Smooth muscle cell of trachea (primary cell): ENCODE measurements around the gene OR6C75. TPM values are rescaled to one million over a fixed set of nuclear protein-coding genes. Genes with fewer than 3 reads are reported as not detected.

Source experiments
- total RNA-seq: library from RNA; depleted of rRNA; stranded (reverse); fragments of >200 nt; gene quantifications from 2 replicates; pipeline ENCODE4 v1.2.1, GENCODE V29; 2014

OR6C75 gene
- total RNA-seq: not detected in 2 replicates

GRCh38 chr12:55362675-55363074, at the start of gene OR6C75:
Gene OR6C75 (plus strand): TSS chr12:55362975. CDS start chr12:55365111, 2,136 bp downstream.

GRCh38 chr12:55314043-55314442, 48.7 kb upstream of the OR6C75 start, which contains the start of gene OR6C1:
Gene OR6C1 (plus strand): TSS chr12:55314343. CDS start chr12:55320600, 6,257 bp downstream.

GRCh38 chr12:55330446-55330845, 32.3 kb upstream of the OR6C75 start, which contains the start of gene OR6C3:
Gene OR6C3 (plus strand): TSS chr12:55330746. CDS start chr12:55331701, 955 bp downstream.

GRCh38 chr12:55400229-55400628, 37.5 kb downstream of the OR6C75 start, which contains the start of gene OR6C65:
Gene OR6C65 (plus strand): TSS chr12:55400529. CDS start chr12:55400529, 0 bp downstream.

Other genes with a start within 250 kb of the OR6C75 start
- not detected in 2 replicates for gene OR9K2, start 236.6 kb upstream of the OR6C75 start, total RNA-seq
- not detected in 2 replicates for gene OR10A7, start 141.9 kb upstream of the OR6C75 start, total RNA-seq
- not detected in 2 replicates for gene OR6C74, start 118.4 kb upstream of the OR6C75 start, total RNA-seq
- gene OR6C6, start 66.4 kb upstream of the OR6C75 start, total RNA-seq: not detected in 2 replicates
- not detected in 2 replicates for gene OR6C1, start 48.6 kb upstream of the OR6C75 start, total RNA-seq
- gene OR6C3, start 32.2 kb upstream of the OR6C75 start, total RNA-seq: not detected in 2 replicates
- not detected in 2 replicates for gene OR6C65, start 37.6 kb downstream of the OR6C75 start, total RNA-seq
- not detected in 2 replicates for gene OR6C76, start 63.3 kb downstream of the OR6C75 start, total RNA-seq
- gene OR6C2, start 81.1 kb downstream of the OR6C75 start, total RNA-seq: not detected in 2 replicates
- not detected in 2 replicates for gene OR6C70, start 107.2 kb downstream of the OR6C75 start, total RNA-seq
- not detected in 2 replicates for gene OR6C68, start 129.4 kb downstream of the OR6C75 start, total RNA-seq
- gene OR6C4, start 186.6 kb downstream of the OR6C75 start, total RNA-seq: not detected in 2 replicates
- not detected in 2 replicates for gene OR2AP1, start 209.5 kb downstream of the OR6C75 start, total RNA-seq